8988T (cell line): ENCODE results near the gene ST14.
"Not testable (repeated sequence)": the region's sequence is repeated elsewhere in the genome, so short reads cannot be mapped to it uniquely, and the experiment has no call there.

Experiments used
- DNase-seq: peaks from one replicate; pipeline ENCODE4 v3.0.0; 2011

ST14 gene

DNA sequence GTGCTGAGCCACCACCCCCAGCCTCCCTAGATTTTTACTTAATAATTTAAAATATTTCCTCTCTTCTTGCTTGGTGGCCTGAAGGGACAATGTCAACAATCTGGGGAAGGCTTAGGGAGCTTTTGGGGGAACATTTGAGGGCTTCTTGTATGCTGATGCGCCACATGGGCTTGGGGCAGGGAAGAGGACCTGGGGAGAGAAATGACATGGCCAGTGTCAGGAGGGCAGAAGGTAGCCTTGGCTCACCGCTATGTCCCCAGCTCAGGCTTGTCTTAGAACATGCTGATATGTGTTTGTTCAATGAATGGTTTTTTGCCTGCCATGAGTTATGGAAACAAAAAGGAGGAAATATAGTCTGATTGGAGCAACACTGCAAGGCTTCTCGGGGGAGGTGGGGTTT, 51.6 kb downstream of the ST14 start:
- peak; percentile 19 for DNase-seq

DNA sequence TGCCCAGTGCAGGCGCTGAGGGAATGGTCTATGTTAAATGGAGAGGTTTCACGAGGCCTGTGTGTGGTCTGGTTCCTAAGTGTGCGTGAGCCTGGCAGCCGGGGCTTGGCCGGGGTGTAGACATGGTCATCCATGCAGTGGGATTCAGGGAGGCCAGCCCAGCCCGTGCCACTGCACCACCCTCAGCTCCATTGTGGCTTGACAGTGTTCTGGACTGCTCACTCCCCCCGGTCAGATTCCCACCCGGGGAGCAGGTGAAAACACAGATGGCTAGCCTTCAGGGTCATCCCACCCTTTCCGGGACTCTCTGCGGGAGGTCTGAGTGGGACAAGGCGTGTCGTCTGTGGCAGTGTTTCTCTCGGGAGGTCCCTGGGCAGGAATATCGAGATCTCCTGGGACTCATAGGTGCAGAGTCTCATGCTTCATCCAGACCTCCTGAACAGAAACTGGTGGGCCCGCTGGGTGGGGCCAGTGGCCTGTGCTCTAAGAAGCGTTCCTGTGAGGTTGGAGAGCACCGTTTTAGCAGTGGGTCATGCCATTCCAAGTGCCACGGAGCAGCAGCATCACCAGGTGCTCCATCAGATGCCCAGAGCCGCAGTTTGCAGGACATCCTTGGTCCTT, 52.3 kb downstream of the ST14 start:
- DNase-seq = peak; percentile 31

DNA sequence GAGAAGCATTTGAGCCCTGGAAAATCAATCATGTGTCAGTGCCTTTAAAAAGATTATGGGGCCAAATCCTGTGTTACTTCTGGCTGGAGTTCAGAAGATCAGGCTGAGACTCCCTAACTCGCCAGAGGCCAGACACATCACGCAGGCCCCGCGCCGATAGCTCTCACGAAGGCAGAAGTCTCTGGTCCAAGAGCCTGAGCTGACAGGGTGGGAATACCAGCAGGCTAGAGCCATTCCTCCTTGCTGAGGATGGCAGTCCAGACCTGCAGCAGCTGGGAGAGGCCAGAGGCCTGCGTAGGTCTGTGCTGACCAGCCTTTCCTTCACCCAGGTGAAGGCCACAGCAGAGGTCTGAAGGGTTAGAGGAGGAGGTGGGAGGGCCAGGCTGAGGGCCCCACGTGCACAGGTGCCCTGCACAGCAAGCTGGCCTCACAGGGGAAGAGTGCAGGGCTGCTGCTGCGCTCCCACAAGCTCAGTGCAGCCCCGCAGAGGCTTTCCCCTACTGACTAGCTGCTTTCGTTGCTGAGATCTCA, 52.9 kb downstream of the ST14 start:
- peak; percentile 51 for DNase-seq

DNA sequence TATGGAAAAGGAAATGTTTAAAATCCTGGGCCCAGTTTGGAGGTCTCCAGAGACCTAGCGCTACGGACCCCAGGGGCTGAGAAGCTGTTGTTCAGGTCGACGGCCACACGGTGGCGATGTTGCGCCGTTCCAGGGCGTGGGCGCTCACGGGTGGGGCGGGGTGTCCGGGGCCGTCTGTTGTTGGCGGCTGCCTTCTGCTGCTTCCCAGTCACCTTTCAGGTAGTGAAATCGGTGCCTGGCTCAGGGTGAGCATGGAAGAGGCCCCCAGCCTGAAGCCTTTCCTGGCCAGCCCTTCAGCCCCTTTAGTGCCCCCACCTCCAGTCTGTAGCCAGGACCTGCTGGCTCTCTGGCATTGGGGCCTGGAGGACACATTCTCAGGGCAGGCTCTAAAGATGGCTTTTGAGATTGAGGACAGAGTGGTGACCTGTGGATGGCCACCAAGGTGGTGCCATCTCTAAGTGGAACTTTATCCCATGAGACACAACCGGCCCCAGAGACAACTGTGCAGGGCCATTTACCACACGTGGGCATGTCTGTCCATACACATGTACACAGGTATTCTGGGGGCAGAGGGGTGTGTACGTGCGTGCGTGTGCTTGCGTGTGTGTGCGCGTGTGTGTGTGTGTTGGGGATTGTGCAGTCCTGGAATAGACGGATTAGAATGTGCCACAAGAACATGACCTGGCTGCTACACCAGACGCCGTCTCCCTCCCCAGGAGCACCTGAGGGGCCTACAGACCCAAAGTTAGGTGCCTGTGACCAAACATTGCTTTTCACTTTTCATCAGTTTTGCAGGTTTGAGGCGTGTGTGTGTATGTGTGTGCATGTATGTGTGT, 53.8 kb downstream of the ST14 start:
- DNase-seq = peak; percentile 92

DNA sequence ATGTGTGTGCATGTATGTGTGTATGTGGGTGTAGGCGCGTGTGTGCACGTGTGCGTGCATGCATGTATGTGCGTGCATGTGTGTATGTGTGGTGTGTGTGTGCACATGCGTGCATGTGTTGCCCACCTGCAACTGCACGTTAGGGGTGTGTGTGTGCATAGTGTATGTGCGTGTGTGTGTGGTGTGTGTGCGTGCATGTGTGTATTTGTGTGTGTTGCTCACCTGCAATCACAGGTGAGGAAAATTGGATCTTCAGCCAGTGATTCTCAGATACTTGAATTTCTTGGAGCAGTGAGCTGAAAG, 54.3 kb downstream of the ST14 start:
- DNase-seq = no peak

DNA sequence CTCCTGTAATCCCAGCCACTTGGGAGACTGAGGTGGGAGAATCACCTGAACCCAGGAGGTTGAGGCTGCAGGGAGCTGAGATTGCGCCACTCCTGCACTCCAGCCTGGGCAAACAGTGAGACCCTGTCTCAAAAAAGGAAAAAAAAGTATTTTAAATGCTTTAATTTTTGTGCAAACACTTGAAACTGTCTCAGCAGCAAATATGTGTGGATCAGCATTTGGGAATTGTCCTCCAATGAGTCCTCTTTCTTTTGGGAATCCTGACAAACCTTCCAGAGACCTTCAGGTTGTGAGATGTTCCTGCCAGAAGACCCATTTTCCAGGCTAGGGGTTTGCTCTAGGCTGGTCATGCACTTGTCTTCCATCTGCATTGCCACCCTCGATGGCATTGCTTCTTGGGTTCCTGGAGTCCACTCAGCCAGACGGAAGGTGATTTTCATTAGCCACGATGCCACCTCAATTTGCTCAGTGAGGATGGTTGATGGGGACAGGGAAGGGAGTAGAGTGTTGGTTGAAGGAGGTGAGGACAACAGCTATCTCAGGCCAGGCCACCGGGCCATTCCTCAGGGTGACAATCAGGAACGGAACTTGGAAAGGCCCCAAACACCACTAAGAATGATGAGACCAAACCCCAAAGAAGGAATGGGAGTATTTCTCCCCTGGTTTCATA, 55.4 kb downstream of the ST14 start:
- DNase-seq = no peak

DNA sequence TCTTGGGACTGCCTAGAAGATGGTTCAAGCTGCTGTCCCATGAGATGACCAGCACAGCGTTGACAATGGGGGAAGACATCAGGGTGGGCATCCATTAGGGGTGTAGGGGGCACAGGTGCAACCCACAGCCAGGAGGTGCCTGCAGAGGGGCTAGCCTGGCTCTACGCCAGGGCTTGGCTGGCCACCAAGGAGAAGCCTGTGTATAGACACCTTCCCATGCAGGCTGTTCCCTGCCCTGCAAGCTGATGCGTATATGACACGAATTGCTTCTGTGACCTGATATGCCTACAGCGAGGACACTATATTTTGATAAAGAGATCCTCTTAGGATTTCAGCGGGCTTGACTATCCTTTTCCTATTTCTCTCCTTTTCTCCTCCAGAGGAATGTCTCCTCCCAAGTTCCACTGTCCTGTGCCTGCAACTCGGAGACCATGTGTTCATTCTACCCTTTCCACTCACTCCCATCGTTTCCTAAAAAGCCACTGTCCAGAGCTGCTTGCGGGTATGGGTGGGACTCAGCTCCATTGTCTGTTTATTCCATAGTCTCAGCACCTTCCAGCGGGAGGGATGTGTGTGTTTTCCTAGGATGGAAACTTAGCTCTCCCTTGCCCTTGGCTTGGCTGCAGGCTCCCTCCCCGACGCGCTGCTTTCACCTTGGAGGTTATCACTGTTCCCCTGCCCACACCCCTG, 56.1 kb downstream of the ST14 start:
- peak; percentile 9 for DNase-seq

DNA sequence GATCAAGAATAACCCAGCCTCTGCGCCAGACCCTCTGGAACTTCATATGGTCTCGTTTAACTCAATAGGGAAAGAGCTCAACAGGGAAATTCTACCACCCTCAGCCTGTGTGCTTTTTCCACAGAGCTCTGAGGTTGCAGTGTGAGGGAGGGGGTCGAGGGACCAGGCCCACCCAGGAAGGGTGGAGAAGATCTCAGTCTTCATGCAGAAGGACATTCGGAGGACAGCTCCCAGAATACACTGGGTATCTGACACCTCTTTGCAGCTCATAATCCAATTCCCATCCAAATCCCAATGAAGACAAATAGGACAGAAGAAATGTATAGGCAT, 56.6 kb downstream of the ST14 start:
- DNase-seq = no peak

DNA sequence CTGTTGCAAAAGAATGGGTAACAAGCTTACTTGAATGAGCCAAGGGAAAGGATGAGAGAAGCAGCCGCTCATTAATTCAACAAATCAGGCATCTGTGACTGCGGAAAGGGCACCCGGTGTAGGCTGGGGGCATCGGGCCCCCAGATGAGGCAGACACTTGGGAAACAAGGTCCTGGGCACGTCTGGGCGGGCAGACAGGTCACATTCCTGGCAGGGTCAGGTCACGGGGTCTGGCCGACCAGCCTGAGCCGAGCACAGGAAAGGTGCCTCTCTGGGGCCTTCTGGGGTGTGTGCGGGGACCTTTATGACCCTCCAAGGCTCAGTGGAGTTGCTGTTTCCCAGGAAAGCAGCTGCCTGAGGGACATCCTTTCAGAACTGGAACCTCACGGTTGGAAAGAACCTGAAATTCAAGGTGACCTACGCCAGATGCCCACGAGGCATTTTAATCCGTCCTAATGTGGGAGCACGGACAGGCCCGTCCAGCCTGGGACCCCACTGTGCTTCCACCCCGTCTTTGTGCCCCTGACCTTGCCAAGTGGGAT, 57.1 kb downstream of the ST14 start:
- peak; percentile 5 for DNase-seq

DNA sequence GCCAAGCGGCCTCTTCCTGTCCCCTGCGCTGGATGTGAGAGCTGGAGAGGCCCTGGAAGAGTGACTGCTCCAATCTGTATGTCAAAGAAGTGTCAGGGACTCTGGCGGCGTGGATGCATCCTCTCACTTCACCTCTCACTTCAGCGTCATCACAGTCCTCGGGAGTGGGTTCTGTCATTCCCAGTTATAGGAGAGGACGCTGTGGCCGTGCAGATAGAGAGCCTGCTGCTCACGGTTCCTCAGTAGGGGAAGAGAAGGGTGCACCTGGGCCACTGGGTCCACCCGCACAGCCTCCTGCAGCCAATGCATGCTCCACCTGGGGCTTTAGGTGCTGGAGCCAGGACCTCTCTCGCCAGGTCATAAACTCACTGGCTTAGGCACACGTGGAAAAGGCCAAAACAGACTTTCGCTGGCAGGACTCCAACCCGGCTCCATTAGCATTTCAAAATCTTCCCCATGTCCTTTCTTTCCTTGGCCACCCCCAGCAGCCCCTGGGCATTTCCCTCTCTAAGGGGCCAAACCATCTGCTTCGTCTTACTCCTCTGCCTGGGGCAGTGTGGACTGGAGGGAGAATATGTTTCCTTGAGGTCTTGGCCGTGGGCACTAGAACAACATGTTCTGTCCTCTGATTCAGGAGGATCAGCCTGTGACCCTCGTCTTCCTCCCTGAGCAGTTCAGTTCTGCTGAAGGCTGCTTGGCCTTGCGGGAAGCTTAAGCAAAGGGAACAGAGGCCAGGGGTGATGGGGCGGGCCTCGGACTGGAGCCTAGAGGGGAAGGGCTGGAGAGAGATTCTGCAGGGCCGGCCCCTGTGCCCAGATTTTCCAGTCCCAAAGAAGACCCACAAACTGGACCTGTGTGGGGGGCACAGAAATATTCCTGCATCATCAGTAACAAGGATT, 57.8 kb downstream of the ST14 start:
- DNase-seq = no peak

DNA sequence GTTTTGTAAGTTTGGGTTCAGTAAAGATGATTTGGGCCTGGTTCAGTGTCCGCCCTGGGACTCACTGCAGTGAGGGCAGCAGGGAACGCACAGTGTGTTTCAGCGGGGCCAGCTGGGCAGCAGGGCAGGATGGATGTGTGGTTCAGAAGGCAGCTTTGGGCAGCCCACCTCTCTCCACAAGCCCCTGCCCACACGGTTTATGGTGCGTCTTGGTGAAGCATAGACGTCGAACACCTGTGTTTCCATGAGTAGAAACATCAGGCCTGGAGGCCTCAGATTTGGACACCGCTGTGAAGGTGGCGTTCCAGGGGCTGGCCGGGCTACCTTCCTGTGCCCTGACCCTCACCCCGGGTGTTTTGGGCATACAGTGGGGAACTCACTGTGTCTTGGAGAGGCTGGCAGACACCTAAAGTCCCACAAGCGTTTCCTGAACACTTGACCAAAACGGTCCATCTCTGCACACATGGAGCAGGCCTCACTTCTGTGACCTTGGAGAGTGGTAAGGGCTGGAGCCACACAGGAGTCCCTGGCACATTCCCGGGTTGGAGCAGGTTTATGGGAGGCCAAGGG, 59.0 kb downstream of the ST14 start:
- DNase-seq = peak; percentile 5

DNA sequence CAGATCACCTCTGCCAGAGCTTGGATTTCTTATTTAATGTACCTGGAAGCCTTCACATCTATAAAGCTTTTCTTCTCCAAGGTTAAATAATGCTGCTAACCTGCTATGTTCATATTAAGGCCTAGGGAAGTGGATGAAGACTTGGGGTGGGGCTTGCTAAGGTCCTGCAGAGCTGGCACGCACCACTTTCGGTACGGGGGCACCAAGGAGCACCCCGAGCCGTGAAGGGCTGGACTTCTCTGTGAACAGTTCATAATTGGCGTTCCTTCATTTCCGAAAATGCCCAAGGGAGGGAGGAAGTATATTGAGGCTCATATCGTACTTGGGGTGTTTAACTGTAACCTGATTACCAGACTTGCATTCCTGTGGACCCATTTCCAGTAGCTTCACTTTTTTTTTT, 59.6 kb downstream of the ST14 start:
- no peak for DNase-seq

DNA sequence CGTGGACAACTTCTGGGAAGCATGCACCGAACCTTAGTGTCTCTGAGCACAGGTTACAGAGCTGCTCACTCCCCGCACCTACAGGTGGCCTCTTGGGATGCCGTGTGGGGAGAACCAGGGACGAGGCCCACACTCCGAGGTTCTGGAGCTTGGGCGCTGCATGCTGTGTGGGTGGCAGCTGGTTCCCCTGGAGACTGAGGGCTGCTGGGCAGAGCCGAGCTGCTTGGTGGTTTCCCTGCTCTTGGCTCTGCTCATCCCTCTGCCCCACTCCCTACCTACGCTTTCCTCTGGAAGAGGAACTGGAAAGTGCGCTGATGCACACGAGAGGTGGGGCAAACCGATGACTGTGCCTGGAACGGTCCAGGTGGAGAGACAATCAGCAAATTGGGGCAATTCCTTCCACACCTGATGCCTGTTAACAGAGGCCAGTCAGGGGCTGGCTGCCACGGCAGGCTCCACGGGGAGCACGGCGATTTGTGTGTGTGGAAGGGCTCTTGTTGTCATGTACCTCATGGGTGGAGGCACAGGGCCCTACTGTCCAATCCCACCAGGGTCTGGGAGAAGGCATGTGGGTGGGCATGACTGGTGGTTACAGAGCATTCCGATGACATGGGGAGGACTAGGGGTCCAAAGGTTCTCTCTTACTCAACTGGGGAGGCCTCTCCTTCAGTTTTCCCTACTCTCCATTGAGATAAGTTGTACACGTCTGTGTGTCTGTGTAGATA, 60.9 kb downstream of the ST14 start:
- DNase-seq = no peak

DNA sequence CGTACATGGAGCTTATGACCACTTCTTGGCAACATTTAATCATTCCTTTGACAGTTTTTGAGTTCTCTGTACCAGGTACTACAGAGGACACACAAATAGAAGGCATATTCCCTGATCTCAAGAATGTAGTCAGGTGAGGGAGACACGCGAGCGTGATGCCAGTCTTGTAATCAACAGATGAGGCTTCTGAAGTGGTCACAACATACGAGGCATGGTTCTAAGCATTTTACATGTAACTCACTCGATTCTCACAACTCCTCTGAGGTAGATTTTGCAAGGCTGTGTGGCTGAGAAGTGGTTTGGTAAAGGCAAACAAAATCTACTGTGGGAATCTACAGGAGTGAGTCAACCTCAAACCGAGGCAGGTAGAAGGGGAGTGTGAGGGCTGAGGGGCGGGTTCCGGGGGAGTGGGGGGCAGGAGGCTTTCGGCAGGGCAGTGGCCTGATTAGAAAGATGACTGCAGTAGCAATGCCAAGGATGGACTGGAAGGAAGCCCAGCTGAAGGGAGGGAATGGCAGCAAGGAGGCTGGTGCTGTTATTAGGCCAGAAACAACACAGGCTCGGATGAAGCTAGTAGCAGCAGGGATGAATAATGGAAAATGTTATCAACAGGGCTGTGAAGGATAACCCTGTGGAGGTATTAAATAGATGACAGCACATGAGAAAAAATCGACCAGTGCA, 63.8 kb downstream of the ST14 start:
- no peak for DNase-seq

DNA sequence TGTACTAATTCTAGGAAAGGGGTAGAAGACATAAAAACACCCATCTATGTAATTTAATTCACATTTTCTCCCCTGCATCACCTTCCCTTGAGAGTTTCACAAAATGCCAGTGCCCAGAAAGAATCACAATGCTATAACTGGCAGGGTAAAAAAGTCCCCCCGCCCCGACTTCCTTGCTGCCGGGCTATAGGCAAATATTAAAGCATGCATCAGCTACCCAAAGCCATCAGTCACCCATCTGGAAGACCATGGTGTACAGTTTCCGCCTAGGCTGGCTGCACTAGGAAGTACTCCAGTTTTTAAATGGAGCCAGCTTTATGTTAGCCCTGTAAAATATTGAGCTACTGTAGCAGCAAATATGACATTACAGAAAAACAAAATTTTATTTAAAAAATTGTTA, 67.8 kb downstream of the ST14 start:
- DNase-seq = no peak

DNA sequence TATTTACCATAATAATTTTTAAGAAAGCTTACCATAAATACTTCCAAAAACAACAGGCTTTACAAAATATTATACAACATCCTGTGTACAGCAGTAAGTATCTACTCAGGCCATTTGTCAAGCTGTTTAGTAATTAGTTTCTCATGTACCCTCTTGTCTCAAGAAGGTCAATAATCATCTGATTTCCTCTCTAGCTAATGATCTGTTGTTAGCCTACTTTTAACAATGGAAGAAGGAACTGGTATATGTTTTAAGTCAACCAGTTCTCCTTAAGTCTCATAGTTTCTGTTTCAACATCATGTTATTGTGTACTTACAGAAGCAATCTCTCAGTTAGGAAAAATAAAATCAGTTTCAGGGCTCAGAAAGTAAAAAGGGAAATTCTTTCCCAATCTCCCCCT, 73.9 kb downstream of the ST14 start:
- DNase-seq = not testable (repeated sequence)

DNA sequence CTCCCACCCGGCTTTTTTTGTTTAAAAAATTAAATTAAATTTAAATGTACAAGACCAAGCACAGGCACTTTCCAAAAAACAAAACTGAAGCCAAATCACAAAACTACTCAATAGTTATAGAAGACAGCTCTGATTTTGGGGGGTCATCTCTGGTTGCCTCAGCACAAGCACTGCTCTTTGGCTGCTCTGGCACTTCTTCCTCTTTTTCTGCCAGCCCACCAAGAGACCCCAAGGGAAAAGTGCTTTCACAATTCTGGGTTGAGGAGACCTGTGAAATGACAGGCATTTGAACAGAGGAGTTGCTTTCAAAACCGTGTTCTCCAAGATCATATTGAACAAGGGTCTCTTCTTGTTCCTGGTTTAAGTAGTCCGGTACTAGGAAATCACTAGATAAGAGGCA, 74.3 kb downstream of the ST14 start:
- DNase-seq = not testable (repeated sequence)

DNA sequence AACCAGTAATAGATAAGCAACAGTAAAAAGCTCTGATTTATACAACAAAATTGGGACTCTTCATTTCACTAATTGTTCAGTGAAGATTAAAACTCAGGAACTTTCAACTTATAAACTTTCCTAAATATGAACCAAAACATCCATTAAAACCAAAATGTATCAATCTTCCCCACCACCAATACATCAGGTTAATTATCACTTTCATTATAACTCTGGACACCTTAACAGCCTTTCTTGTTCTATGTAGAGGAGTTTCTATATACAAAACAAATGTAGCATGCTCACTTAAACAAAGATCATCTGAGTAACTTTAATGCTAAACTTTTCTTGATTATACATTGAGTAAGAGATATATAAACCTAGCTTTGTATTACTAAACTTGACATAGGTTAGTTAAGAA, 74.7 kb downstream of the ST14 start:
- no peak for DNase-seq

DNA sequence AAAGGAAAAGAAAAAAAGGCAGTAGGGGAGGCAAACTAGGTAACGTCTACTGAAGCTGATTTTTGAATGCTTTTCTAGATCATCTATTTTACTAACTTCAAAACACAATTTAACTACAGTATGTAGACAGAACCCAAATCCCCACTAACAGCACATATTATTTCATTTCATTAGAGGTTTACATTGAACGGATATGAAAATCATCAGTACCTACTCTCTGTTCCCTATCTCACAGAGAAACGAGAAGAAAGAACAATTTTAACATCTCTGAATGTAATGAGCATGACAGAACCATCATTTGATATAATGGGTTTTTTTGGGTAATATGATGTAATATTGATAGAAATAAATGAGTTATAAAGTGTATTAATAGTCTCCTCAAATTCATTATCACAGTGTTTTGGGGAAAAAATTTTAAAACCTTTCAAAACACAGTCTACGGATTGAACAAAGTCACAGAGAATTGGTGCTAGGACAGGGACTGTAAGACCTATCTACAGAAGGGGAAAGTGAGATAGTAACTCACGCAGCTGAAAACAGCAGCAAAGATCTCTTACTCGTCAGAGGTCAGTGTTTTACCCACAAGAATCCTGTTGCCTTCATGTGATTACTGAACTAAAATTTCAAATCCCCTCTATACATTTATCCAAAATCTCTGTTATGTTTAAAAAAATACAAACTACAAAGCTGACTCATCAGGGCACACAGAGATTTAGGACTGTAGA, 77.9 kb downstream of the ST14 start:
- no peak for DNase-seq

DNA sequence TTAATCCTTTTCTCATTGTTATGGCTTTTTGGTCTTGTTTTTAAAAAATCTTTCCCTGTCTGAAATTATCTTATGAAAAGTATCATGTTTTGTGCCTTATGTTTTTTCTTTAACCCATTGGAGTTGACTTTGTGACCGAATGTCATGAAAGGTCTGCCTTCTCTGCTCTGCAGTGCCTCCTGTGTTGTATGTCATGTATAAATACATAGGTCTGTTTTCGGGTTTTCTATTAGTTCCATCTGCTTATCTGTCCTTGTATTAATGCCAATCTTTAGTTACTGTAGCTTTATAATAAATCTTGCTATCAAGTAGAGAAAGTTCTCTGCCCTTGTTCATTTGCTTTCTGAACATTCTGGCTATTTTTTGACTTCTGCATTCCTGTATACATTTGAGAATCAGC, 82.1 kb downstream of the ST14 start:
- no peak for DNase-seq
